Ovary (tissue), 3 donors: ENCODE measurements around the gene AMDHD1.

Experiments
- POLR2A ChIP-seq: fragments of 450-650 bp; IDR thresholded peaks from one replicate; pipeline ENCODE4 v1.6.1; 2017; ENCODE audit warnings: antibody characterized with exemption, mild to moderate bottlenecking, moderate library complexity
- TF ChIP-seq, protein P1 (sequence below), 3 donors: fragments of 450-650 bp in 2 of 3; fragments of 200-600 bp in 1 of 3; IDR thresholded peaks; one replicate each; pipeline versions ENCODE4 v1.5.1 to v1.8.0; 2016 to 2022; ENCODE audit warnings: antibody characterized with exemption in 3 of 3, mild to moderate bottlenecking in 1 of 3
- donor health status: DM: no; HTN: no; CAD: no.

DNA sequence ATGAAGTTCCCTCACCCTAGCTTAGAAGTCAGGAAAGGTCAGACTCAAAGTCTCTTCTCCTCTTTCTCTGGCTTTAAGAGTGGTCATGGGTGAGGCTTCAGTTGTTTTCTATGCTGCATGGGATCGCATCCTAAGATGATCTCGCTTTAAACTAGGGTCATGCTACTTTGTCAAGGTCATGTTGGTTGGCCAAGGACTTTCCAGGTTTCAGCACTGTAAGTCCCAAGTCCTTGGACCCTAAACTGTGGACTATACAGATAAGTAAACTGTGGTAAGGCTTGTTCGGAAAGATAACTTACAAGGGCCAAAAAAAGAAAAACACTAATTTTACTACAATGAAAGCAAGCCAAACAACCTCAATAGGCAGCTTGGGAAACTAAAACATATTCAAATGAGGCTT lies 35.6 kb downstream of the AMDHD1 start:
- TF ChIP-seq POLR2A = no peak
- TF ChIP-seq, protein P1, sequence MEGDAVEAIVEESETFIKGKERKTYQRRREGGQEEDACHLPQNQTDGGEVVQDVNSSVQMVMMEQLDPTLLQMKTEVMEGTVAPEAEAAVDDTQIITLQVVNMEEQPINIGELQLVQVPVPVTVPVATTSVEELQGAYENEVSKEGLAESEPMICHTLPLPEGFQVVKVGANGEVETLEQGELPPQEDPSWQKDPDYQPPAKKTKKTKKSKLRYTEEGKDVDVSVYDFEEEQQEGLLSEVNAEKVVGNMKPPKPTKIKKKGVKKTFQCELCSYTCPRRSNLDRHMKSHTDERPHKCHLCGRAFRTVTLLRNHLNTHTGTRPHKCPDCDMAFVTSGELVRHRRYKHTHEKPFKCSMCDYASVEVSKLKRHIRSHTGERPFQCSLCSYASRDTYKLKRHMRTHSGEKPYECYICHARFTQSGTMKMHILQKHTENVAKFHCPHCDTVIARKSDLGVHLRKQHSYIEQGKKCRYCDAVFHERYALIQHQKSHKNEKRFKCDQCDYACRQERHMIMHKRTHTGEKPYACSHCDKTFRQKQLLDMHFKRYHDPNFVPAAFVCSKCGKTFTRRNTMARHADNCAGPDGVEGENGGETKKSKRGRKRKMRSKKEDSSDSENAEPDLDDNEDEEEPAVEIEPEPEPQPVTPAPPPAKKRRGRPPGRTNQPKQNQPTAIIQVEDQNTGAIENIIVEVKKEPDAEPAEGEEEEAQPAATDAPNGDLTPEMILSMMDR (IDR thresholded peaks at IDR 0.05) = no peak
